Trophoblast cell (in vitro differentiated cells and primary cell): ENCODE results near the gene GRM4.

Source experiments
- DNase-seq, 2 donors: peaks; one replicate each; pipeline ENCODE4 v3.0.0-alpha.2; 2016
- H2AFZ ChIP-seq: 2 replicates; pipeline ENCODE4 v1.6.1; 2013; ENCODE audit warnings: low read length, moderate library complexity, mild to moderate bottlenecking; ENCODE audit not compliant: insufficient read depth, poor library complexity
- H2AK5ac ChIP-seq: 2 replicates; pipeline ENCODE4 v1.6.1; 2013; ENCODE audit warnings: mild to moderate bottlenecking, low read length
- H2BK120ac ChIP-seq: 2 replicates; pipeline ENCODE4 v1.6.1; 2013; ENCODE audit warnings: low read length, mild to moderate bottlenecking, moderate library complexity; ENCODE audit not compliant: insufficient read depth, poor library complexity
- H2BK12ac ChIP-seq: 2 replicates; pipeline ENCODE4 v1.6.1; 2013; ENCODE audit warnings: mild to moderate bottlenecking, low read length, moderate library complexity
- H2BK5ac ChIP-seq: 2 replicates; pipeline ENCODE4 v1.6.1; 2013; ENCODE audit warnings: low read length, low read depth, moderate library complexity, mild to moderate bottlenecking; ENCODE audit not compliant: poor library complexity
- H3K14ac ChIP-seq: 2 replicates; pipeline ENCODE4 v1.6.1; 2013; ENCODE audit warnings: mild to moderate bottlenecking, low read length
- H3K18ac ChIP-seq: 2 replicates; pipeline ENCODE4 v1.6.1; 2013; ENCODE audit warnings: mild to moderate bottlenecking, low read length
- H3K23ac ChIP-seq: 2 replicates; pipeline ENCODE4 v1.6.1; 2013; ENCODE audit warnings: low read length
- H3K27ac ChIP-seq: 2 replicates; pipeline ENCODE4 v1.5.1; 2013; ENCODE audit warnings: low read depth, mild to moderate bottlenecking, inconsistent platforms, low read length, moderate library complexity
- H3K27me3 ChIP-seq: 2 replicates; pipeline ENCODE4 v1.6.1; 2013; ENCODE audit warnings: inconsistent platforms, mild to moderate bottlenecking, low read length, moderate library complexity; ENCODE audit not compliant: insufficient read depth
- H3K36me3 ChIP-seq, 2 experiments: 1 replicate in 1 of 2; 2 replicates in 1 of 2; pipeline ENCODE4 v1.6.1; 2013; ENCODE audit warnings: low read length in 2 of 2, mild to moderate bottlenecking in 2 of 2, moderate library complexity in 1 of 2; ENCODE audit not compliant: insufficient read depth in 2 of 2, control insufficient read depth in 1 of 2
- H3K4ac ChIP-seq: 2 replicates; pipeline ENCODE4 v1.6.1; 2013; ENCODE audit warnings: low read depth, mild to moderate bottlenecking, low read length, moderate library complexity
- H3K4me1 ChIP-seq, 2 experiments: 1 replicate in 1 of 2; 2 replicates in 1 of 2; pipeline ENCODE4 v1.6.1; 2013; ENCODE audit warnings: low read length in 2 of 2, mild to moderate bottlenecking in 2 of 2, moderate library complexity in 1 of 2; ENCODE audit not compliant: insufficient read depth in 2 of 2, control insufficient read depth in 1 of 2
- H3K4me2 ChIP-seq: 2 replicates; pipeline ENCODE4 v1.6.1; 2013; ENCODE audit warnings: inconsistent platforms, mild to moderate bottlenecking, low read length, moderate library complexity
- H3K4me3 ChIP-seq: 2 replicates; pipeline ENCODE4 v1.5.1; 2013; ENCODE audit warnings: mild to moderate bottlenecking, low read depth, low read length, inconsistent platforms
- H3K79me1 ChIP-seq: one replicate; pipeline ENCODE4 v1.6.1; 2013; ENCODE audit warnings: low read length
- H3K79me2 ChIP-seq: 2 replicates; pipeline ENCODE4 v1.6.1; 2013; ENCODE audit warnings: low read length, mild to moderate bottlenecking; ENCODE audit not compliant: control insufficient read depth, insufficient read depth, poor library complexity
- H3K9ac ChIP-seq: 2 replicates; pipeline ENCODE4 v1.6.1; 2013; ENCODE audit warnings: mild to moderate bottlenecking, low read length
- H3K9me3 ChIP-seq: 2 replicates; pipeline ENCODE4 v1.6.1; 2013; ENCODE audit warnings: low read depth, mild to moderate bottlenecking, control low read depth, inconsistent platforms, low read length; ENCODE audit not compliant: insufficient read depth
- H4K12ac ChIP-seq: 2 replicates; pipeline ENCODE4 v1.6.1; 2013; ENCODE audit warnings: low read depth, mild to moderate bottlenecking, low read length, moderate library complexity
- H4K8ac ChIP-seq: 2 replicates; pipeline ENCODE4 v1.6.1; 2013; ENCODE audit warnings: low read depth, mild to moderate bottlenecking, low read length, moderate library complexity
- H4K91ac ChIP-seq: one replicate; pipeline ENCODE4 v1.6.1; 2013; ENCODE audit warnings: low read depth, mild to moderate bottlenecking, low read length, moderate library complexity
- WGBS: extraction: QIAGEN DNeasy Blood & Tissue Kit; methylation state at CpG from one replicate; pipeline ENCODE4 v1.1.7; 2013; ENCODE audit warnings: missing lambda C conversion rate; ENCODE audit not compliant: insufficient read length, insufficient coverage; ENCODE audit errors: extremely low coverage; 5-methylcytosine and 5-hydroxymethylcytosine counted together

GRM4 gene

GRCh38 chr6:34132486-34133185, 13.3 kb downstream of the GRM4 start:
- no peak overlapping the region for H3K4me2 ChIP-seq
- DNase-seq = peak; percentile 43 to 69
- no peaks in the 10 kb centered on the region for H3K27me3 ChIP-seq
- H3K23ac ChIP-seq = no peak overlapping the region
- no peaks in the 10 kb centered on the region for H3K9me3 ChIP-seq
- no peaks in the 10 kb centered on the region for H3K4me1 ChIP-seq
- no CpG with 5 or more reads among the region's 20 CpGs for WGBS
- H3K4ac ChIP-seq = no peak overlapping the region
- H3K79me1 ChIP-seq = no peaks in the 10 kb centered on the region
- no peak overlapping the region for H2AFZ ChIP-seq
- no peaks in the 10 kb centered on the region for H3K79me2 ChIP-seq
- H2BK5ac ChIP-seq = no peak overlapping the region
- H4K91ac ChIP-seq = no peak overlapping the region
- H3K9ac ChIP-seq = no peak overlapping the region
- H3K18ac ChIP-seq = no peak overlapping the region
- no peaks in the 10 kb centered on the region for H3K36me3 ChIP-seq
- H3K14ac ChIP-seq = no peak overlapping the region
- H3K27ac ChIP-seq = no peak overlapping the region
- H4K8ac ChIP-seq = no peak overlapping the region
- H2BK12ac ChIP-seq = no peak overlapping the region
- H2BK120ac ChIP-seq = no peak overlapping the region
- H3K4me3 ChIP-seq = no peak overlapping the region
- no peak overlapping the region for H2AK5ac ChIP-seq
- no peak overlapping the region for H4K12ac ChIP-seq

- no peak overlapping the region for H2AK5ac ChIP-seq
- no peak overlapping the region for H2BK5ac ChIP-seq
- no peak overlapping the region for H4K8ac ChIP-seq
- H3K4me2 ChIP-seq = no peak overlapping the region
- H4K12ac ChIP-seq = no peak overlapping the region
- H3K9me3 ChIP-seq = no peaks in the 10 kb centered on the region
- no peak overlapping the region for H3K14ac ChIP-seq
- no peak for DNase-seq
- H4K91ac ChIP-seq = no peak overlapping the region
- no peaks in the 10 kb centered on the region for H3K36me3 ChIP-seq
- no peaks in the 10 kb centered on the region for H3K79me1 ChIP-seq
- no peak overlapping the region for H2AFZ ChIP-seq
- WGBS = no CpG with 5 or more reads among the region's 11 CpGs
- no peak overlapping the region for H3K18ac ChIP-seq
- H3K23ac ChIP-seq = no peak overlapping the region
- H2BK12ac ChIP-seq = no peak overlapping the region
- no peaks in the 10 kb centered on the region for H3K79me2 ChIP-seq
- no peaks in the 10 kb centered on the region for H3K27me3 ChIP-seq
- no peak overlapping the region for H3K9ac ChIP-seq
- H3K4me3 ChIP-seq = no peak overlapping the region
- no peak overlapping the region for H3K4ac ChIP-seq
- H3K4me1 ChIP-seq = no peaks in the 10 kb centered on the region
- no peak overlapping the region for H3K27ac ChIP-seq
- no peak overlapping the region for H2BK120ac ChIP-seq
These were observed 14.3 kb downstream of the GRM4 start for GRCh38 chr6:34131326-34132290.

DNA sequence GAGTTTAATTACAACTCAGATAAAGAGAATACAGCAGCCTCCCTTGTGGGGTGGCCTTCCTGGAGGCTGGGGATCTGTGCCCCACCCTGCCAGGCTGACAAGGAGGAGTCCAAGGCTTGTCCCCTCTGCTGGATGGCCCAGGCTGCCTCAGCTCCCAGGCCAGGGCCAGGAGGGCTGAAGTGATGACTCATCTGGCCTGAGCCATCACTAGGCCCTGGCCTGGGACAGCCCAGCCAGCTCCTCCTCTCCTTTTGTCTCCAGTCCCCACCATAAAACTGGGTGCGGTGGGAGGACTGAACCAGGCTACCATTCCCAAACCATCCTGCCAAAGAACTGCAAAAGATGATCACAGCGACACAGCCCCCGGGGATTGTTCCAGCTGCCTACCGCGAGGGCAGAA, 15.0 kb downstream of the GRM4 start:
- Histone ChIP-seq H2AK5ac (no peak overlapping the region), H2AFZ (no peak overlapping the region), H4K12ac (no peak overlapping the region), H3K4me1 (no peaks in the 10 kb centered on the region), H3K36me3 (no peaks in the 10 kb centered on the region), H3K4me3 (no peak overlapping the region), H3K18ac (no peak overlapping the region), H2BK12ac (no peak overlapping the region), H4K8ac (no peak overlapping the region), H2BK120ac (no peak overlapping the region), H3K79me2 (no peaks in the 10 kb centered on the region), H2BK5ac (no peak overlapping the region), H3K14ac (no peak overlapping the region), H3K79me1 (no peaks in the 10 kb centered on the region), H3K4me2 (no peak overlapping the region), H3K27me3 (no peaks in the 10 kb centered on the region), H3K23ac (no peak overlapping the region), H3K4ac (no peak overlapping the region), H3K27ac (no peak overlapping the region), H3K9me3 (no peaks in the 10 kb centered on the region), H4K91ac (no peak overlapping the region), H3K9ac (no peak overlapping the region)
- DNase-seq = no peak
- WGBS = no CpG with 5 or more reads among the region's 5 CpGs

DNA sequence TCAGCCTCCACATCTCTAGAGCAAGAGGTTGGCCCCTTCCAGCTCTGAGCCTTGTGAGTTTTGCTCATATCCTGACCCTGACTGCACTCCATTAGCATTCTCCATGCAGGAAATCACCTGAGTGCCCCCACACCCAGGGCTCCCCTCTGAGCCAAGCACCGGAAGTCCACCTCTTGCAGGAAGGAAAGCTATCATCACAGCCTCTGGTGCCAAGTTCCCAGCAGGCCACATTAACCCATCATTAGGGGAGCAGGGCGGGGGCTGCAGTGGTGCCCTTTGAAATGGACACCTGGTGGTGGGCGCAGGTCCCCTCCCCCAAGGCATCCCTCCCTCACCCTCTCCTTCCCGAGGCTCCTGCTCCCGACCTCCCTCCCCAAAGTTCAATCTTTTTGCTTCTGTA, 16.1 kb downstream of the GRM4 start:
- no peak overlapping the region for H2BK12ac ChIP-seq
- H3K4me2 ChIP-seq = no peak overlapping the region
- no peak overlapping the region for H2BK5ac ChIP-seq
- no peak overlapping the region for H3K4ac ChIP-seq
- H3K9me3 ChIP-seq = no peaks in the 10 kb centered on the region
- H4K8ac ChIP-seq = no peak overlapping the region
- H3K9ac ChIP-seq = no peak overlapping the region
- no peak overlapping the region for H2AK5ac ChIP-seq
- no peak overlapping the region for H3K4me3 ChIP-seq
- H2BK120ac ChIP-seq = no peak overlapping the region
- no peak overlapping the region for H3K14ac ChIP-seq
- no peak overlapping the region for H4K12ac ChIP-seq
- no peak overlapping the region for H3K23ac ChIP-seq
- WGBS = no CpG with 5 or more reads among the region's 5 CpGs
- no peaks in the 10 kb centered on the region for H3K79me1 ChIP-seq
- no peak overlapping the region for H3K27ac ChIP-seq
- no peaks in the 10 kb centered on the region for H3K4me1 ChIP-seq
- H2AFZ ChIP-seq = no peak overlapping the region
- no peaks in the 10 kb centered on the region for H3K36me3 ChIP-seq
- H3K79me2 ChIP-seq = no peaks in the 10 kb centered on the region
- no peak for DNase-seq
- no peaks in the 10 kb centered on the region for H3K27me3 ChIP-seq
- H4K91ac ChIP-seq = no peak overlapping the region
- H3K18ac ChIP-seq = no peak overlapping the region
